GM21529 (cell line): ENCODE data around the gene GCNT3.

Source experiments
- ATAC-seq: cut with Tn5 transposase; IDR thresholded peaks from one replicate; pipeline ENCODE4 v1.9.1; 2021; ENCODE audit not compliant: unreplicated experiment

GCNT3 gene

GRCh38 chr15:59611276-59612260 is at the start of gene GCNT3:
Gene GCNT3 (plus strand): TSS chr15:59611783. CDS start chr15:59618239, 6,456 bp downstream.
- ATAC-seq: no peak

GRCh38 chr15:59562448-59563186 is 49.0 kb upstream of the GCNT3 start:
- ATAC-seq: no peak

GRCh38 chr15:59565299-59565698 is 46.3 kb upstream of the GCNT3 start:
- no peak for ATAC-seq

- no peak for ATAC-seq
These were observed 44.3 kb upstream of the GCNT3 start for GRCh38 chr15:59567324-59567723.

GRCh38 chr15:59569477-59569876 is 42.1 kb upstream of the GCNT3 start:
- ATAC-seq: no peak

- no peak for ATAC-seq
These were observed 41.3 kb upstream of the GCNT3 start for GRCh38 chr15:59570315-59570714.

GRCh38 chr15:59571606-59572005 is 40.0 kb upstream of the GCNT3 start:
- ATAC-seq: no peak

- no peak for ATAC-seq
These were observed 28.5 kb upstream of the GCNT3 start for GRCh38 chr15:59583088-59583487.

GRCh38 chr15:59587085-59587826 is 24.3 kb upstream of the GCNT3 start:
- ATAC-seq: no peak

- no peak for ATAC-seq
These were observed 21.6 kb upstream of the GCNT3 start for GRCh38 chr15:59590027-59590426.

- no peak for ATAC-seq
These were observed 20.2 kb upstream of the GCNT3 start for GRCh38 chr15:59591356-59591755.

GRCh38 chr15:59594493-59594942 is 17.1 kb upstream of the GCNT3 start:
- no peak for ATAC-seq

GRCh38 chr15:59594991-59595390 is 16.6 kb upstream of the GCNT3 start:
- ATAC-seq: no peak

GRCh38 chr15:59595434-59595915 is 16.1 kb upstream of the GCNT3 start:
- no peak for ATAC-seq

- ATAC-seq: no peak
These were observed 14.9 kb upstream of the GCNT3 start for GRCh38 chr15:59596640-59597039.

GRCh38 chr15:59598461-59598860 is 13.1 kb upstream of the GCNT3 start:
- ATAC-seq: no peak

GRCh38 chr15:59605994-59606393 is 5.6 kb upstream of the GCNT3 start:
- ATAC-seq: no peak

GRCh38 chr15:59609730-59610712 is 1.6 kb upstream of the GCNT3 start:
- ATAC-seq: no peak

- no peak for ATAC-seq
These were observed 2.6 kb downstream of the GCNT3 start for GRCh38 chr15:59614153-59614552.

- ATAC-seq: no peak
These were observed 4.1 kb downstream of the GCNT3 start for GRCh38 chr15:59615661-59616060.
